HG03521 (cell line): ENCODE data around the gene PROZ.

Source experiments
- ATAC-seq: cut with Tn5 transposase; IDR thresholded peaks from one replicate; pipeline ENCODE4 v1.9.1; 2021; ENCODE audit warnings: mild to moderate bottlenecking, moderate library complexity; ENCODE audit not compliant: unreplicated experiment

The PROZ gene

GRCh38 chr13:113203507-113204377, 45.3 kb downstream of the PROZ start:
- no peak for ATAC-seq

- ATAC-seq, result no peak
Measured at GRCh38 chr13:113204378-113204734, 45.9 kb downstream of the PROZ start.

GRCh38 chr13:113205428-113205931, 47.0 kb downstream of the PROZ start:
- no peak for ATAC-seq

DNA sequence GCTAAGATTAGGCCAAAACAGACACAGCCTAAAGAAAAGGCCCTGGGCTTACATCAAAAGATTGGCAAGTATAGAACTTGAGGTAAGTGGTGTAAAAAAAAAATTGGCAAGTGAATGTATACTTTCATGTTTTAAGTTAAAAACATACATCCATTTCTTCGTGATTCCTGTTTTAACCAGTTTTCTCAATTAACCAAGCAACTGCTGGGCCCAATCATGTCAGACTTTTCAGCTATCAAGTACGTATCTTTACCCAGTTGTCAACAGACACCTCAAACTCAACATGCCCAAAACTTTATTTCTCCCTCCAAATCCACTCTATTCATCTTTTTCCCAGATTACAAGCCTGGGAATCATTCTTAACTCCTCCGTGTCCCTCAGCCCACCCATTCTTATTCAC, 49.0 kb downstream of the PROZ start:
- no peak for ATAC-seq

DNA sequence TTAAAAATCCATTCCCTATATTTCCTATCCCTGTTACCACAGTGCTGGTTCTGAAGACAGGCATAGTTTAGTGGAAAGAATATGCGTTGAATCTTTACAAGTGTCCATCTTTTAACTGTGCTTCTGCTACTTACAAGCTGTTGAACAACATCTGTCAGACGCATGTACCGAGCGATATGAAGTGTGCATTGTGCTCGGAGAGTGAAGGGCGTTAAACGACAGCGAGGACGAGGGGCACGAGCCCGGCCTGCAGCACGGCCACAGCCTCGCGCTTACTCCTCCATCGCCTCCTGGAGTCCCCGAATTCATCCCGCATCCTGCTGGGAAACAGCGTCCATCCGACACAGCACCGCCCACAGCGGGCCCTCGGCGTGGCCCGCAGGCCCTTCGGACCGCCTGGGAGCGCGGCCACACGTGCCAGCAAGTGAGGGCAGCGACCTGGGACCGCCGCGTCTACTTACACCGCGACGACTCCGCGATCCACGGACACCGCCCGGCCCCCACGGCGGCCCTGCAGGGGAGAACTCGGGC, 49.5 kb downstream of the PROZ start:
- ATAC-seq, result peak; percentile 3

DNA sequence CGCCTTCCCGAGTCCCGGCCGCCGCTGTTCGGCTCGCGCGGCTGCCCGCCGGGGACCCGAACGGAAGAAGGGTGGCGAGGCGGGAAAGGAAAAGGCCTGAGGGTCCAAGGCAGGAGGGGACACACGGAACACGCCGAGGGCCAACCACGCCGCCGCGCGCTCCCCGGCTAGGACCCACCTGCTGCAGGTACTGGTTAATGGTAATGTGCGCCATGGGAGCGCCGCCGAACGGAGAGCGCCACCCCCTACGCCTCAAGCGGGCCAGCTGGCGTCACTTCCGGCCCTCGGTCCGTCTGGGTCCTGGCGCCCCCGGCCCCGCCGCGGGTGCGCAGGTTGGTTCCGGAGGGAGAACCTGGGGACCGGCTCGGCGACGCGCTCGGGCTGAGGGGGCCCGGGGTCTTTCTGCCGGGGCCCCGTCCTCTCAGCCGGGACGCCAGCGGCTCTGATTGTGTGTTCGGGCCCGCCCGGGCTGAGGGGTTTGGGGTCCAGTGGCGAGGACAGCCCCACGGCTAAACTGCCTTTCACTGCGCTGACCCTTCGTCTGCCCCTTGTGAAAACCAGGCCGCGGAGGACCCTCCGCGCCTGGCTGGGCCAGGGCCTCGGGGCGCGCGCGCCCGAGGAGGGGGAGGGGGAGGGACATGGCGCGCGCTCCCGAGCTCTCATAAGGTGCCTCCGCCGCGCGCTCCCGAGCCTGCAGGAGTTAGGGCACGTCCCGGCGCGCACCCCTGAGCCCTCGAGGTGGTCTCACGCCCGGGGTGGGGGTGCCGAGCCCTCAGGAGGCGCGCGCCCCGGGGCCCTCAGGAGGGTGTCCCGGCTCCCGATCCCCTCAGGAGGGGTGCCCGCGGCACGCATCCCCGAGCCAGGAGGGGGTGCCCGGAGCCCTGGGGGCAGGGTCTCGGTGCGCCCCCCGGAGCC, 50.2 kb downstream of the PROZ start, which contains the start of gene PCID2:
TSS of gene PCID2 (minus strand) at position 249 of the 915 bp plus-strand sequence. CDS start at position 214, 35 bp downstream.
- ATAC-seq, result peak; percentile 68

- ATAC-seq, result peak; percentile 40
Measured at GRCh38 chr13:113209336-113209758, 50.9 kb downstream of the PROZ start, which contains the start of gene CUL4A. Gene CUL4A (plus strand): TSS chr13:113209613. CDS start chr13:113209628, 15 bp downstream.

DNA sequence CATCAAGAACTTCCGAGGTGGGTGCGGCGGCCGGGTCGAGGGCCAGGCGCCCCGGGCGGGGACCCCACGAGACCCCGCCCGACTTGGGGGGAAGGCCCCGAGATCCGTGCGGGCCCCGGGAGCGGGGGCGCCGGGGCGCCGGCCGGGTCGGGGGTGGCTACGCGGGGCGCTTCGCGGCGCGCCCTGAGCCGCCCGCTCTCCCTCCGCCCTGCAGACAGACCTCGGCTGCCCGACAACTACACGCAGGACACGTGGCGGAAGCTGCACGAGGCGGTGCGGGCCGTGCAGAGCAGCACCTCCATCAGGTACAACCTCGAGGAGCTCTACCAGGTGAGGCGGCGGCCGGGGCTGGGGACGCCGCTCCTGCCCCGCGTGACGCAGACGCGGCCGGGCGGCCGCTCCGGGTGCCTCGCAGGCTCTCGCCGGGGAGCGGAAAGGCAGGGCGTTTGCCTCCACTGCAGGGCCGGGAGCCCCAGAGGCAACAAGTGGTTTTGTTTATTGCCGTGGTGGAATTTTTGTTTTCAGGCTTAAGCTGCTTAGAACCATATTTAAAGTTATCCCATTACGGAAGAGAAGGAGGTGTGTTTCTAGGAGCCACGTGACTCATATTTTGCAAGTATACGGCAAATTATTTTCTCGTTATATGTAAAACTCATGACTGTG, 51.4 kb downstream of the PROZ start:
- peak; percentile 33 for ATAC-seq

GRCh38 chr13:113210833-113211232, 52.4 kb downstream of the PROZ start:
- no peak for ATAC-seq

DNA sequence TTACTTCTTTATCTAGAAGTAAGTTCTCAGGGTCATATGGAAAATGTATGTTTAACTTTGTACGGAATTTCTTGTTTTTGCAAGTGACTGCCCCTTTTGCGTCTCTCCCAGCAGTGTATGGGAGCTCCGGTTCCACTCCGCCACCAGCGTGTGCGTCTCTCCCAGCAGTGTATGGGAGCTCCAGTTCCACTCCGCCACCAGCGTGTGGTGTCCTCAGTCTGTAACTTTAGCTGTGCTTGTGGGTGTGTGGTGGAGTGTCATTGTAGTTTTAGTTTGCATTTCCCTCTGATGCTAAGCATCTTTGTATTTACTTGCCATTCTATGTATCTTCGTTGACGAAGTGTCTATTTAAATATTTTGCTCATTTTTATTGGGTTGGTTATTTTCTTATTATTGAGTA, 53.3 kb downstream of the PROZ start:
- ATAC-seq, result no peak

GRCh38 chr13:113216254-113217048, 58.0 kb downstream of the PROZ start:
- ATAC-seq, result no peak

DNA sequence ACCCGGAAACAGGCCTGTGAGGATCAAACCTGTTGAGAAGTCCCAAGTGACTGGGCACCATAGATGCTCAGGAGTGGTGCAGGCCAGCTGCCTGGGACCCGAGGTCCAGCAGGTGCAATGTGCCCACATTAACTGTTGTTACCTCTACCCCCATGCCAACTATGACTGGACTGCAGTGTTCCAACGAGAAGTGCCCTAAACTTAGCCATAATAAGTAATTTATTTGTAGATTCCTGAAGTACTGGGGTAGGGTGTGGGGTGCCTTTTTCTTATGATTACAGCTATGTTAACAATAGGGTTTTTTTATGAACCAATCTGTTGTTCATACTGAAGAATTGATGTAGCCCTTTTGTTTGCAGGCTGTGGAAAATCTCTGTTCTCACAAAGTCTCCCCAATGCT, 60.1 kb downstream of the PROZ start:
- no peak for ATAC-seq

DNA sequence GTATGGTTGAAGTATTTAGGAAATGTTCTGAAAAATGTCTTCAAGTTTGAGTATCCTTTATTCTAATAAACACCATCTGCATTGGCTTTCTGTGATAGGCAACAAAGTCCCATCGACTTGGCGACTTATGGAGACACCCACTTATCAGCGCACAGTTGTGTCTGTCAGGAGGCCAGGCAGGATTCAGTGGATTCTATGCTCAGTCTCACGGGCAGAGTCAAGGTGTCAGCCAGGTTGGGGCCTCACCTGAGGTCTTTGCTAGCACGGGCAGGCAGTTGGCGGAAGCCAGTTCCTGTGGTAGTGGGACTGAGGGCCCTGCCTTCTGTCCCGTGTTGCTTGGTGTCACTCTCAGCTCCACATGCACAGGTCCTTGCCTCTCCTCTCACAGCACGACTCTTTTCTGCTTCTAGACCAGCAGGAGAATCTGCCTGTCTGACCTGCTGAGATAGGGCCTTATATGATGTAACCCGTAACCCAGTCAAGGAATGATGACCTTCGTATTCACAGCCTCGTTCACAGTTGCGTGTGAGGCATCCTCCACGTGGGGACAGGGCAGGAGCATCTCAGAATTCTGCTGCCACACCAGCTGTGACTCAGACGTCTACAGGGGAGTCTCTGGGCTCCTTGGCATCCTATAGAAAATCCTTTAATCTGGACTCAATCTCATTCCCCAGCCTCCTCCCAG, 61.0 kb downstream of the PROZ start:
- ATAC-seq, result no peak

DNA sequence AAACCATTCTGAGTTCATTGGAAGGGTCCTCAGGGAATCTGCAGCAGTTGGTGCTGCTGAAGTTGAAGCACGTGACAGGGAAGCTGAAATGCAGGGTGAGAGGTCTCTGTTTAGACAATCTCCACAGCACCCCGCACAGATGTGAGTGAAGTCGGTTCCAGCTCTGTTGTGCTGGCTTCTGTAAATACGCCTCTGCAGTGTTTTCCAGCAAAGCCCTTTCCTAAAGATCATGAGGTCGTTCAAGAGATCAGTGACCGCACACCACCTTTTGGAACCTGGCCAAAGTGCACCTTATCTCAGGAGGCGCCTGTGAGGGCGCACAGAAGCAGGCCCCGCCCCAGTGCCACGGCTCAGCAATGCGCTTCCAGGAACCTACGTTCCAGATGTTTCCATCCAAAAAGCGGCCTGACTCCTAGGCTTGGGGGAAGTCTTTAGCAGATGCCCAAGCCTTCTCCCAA, 61.7 kb downstream of the PROZ start:
- ATAC-seq, result no peak

GRCh38 chr13:113220877-113221276, 62.4 kb downstream of the PROZ start:
- ATAC-seq, result no peak
